ENCODE measurements around the gene HOXB2. TPM values are rescaled to one million over a fixed set of nuclear protein-coding genes. Genes with fewer than 3 reads are reported as not detected.
A peak's percentile ranks its signal among the peaks of the same experiment; 100 is the strongest.

The HOXB2 gene
- total and polyA plus RNA-seq, 2 donors (not counting 1 experiment from before 2014, with no cell fraction given), result 6.1 to 9.2 TPM

GRCh38 chr17:48506246-48506645 lies 38.7 kb downstream of the HOXB2 start:
- Histone ChIP-seq H3K4me1 (ENCODE audit: control insufficient read depth in 2 of 2, insufficient read depth in 2 of 2, low read length in 2 of 2) (no peaks in the 10 kb centered on the region), H3K79me2 (ENCODE audit: control insufficient read depth, insufficient read depth, low read length) (no peaks in the 10 kb centered on the region), H3K9me3 (ENCODE audit: control extremely low read depth in 1 of 3, control insufficient read depth in 2 of 3, insufficient read depth in 1 of 3, low read length in 2 of 3) (no peaks in the 10 kb centered on the region), H2AFZ (ENCODE audit: insufficient read depth, low read depth, low read length, poor library complexity, severe bottlenecking) (no peak overlapping the region), H3K4me2 (replicated peaks; ENCODE audit: low read depth, low read length, poor library complexity, severe bottlenecking) (no peak overlapping the region), H3K27ac (ENCODE audit: low read length in 2 of 2) (no peak overlapping the region), H3K4me3 (ENCODE audit: control extremely low read depth in 1 of 5, extremely low read depth in 1 of 5, insufficient read depth in 1 of 5, low read depth in 2 of 5, low read length in 4 of 5) (no peak overlapping the region), H3K27me3 (replicated peaks in 1 of 4; ENCODE audit: control extremely low read depth in 1 of 4, control insufficient read depth in 3 of 4, insufficient read depth in 4 of 4, low read length in 3 of 4) (peaks cover 0 to 12% (median 5%) of the 10 kb centered on the region in 4 experiments), H3K36me3 (replicated peaks in 1 of 2; ENCODE audit: control extremely low read depth in 1 of 2, control insufficient read depth in 1 of 2, extremely low read depth in 1 of 2, insufficient read depth in 2 of 2, low read length in 1 of 2) (no peaks in the 10 kb centered on the region), H4K20me1 (ENCODE audit: control insufficient read depth, insufficient read depth, low read length, poor library complexity, severe bottlenecking) (no peaks in the 10 kb centered on the region), H3K9ac (ENCODE audit: low read length) (no peak overlapping the region)
- ChIA-PET POLR2A (no interaction called here), CTCF (interaction anchor here (1.6 kb wide), 1 partner anchor 112 kb away, joined by 5 read pairs; no protein-coding TSS in a partner anchor)
- H3K27ac Mint-ChIP-seq, result no peak overlapping the region
- intact Hi-C loops (cut with micrococcal nuclease), result no loop called here
- peaks cover 39% of the 10 kb centered on the region for H3K27me3 Mint-ChIP-seq
- TF ChIP-seq EZH2 (IDR thresholded peaks at IDR 0.05; ENCODE audit: borderline replicate concordance, insufficient read depth, low read depth, low read length, poor library complexity, severe bottlenecking) (no peak), CTCF (IDR thresholded peaks at IDR 0.05) (no peak)
- no peak overlapping the region for H3K4me3 Mint-ChIP-seq
- H3K4me1 Mint-ChIP-seq, result no peaks in the 10 kb centered on the region
- ATAC-seq (ENCODE audit: low read depth) (no peak), DNase-seq (no peak)
- 89% methylated on average over 4 of the region's 5 CpGs for whole genome bisulfite sequencing (ENCODE audit: insufficient coverage)
- H3K9me3 Mint-ChIP-seq (ENCODE audit: insufficient read depth), result no peaks in the 10 kb centered on the region

GRCh38 chr17:48505788-48506187 lies 39.1 kb downstream of the HOXB2 start:
- DNase-seq (no peak), ATAC-seq (ENCODE audit: low read depth) (peak; percentile 31)
- TF ChIP-seq EZH2 (IDR thresholded peaks at IDR 0.05; ENCODE audit: borderline replicate concordance, insufficient read depth, low read depth, low read length, poor library complexity, severe bottlenecking), result no peak
- TF ChIP-seq CTCF (IDR thresholded peaks at IDR 0.05), result no peak
- WGBS (ENCODE audit: insufficient coverage), result no CpG with 5 or more reads among the region's 1 CpG
- Histone ChIP-seq H3K4me3 (ENCODE audit: control extremely low read depth in 1 of 5, extremely low read depth in 1 of 5, insufficient read depth in 1 of 5, low read depth in 2 of 5, low read length in 4 of 5) (no peak overlapping the region), H3K79me2 (ENCODE audit: control insufficient read depth, insufficient read depth, low read length) (no peaks in the 10 kb centered on the region), H2AFZ (ENCODE audit: insufficient read depth, low read depth, low read length, poor library complexity, severe bottlenecking) (no peak overlapping the region), H3K4me2 (replicated peaks; ENCODE audit: low read depth, low read length, poor library complexity, severe bottlenecking) (no peak overlapping the region), H4K20me1 (ENCODE audit: control insufficient read depth, insufficient read depth, low read length, poor library complexity, severe bottlenecking) (no peaks in the 10 kb centered on the region), H3K9me3 (ENCODE audit: control extremely low read depth in 1 of 3, control insufficient read depth in 2 of 3, insufficient read depth in 1 of 3, low read length in 2 of 3) (no peaks in the 10 kb centered on the region), H3K9ac (ENCODE audit: low read length) (no peak overlapping the region), H3K36me3 (replicated peaks in 1 of 2; ENCODE audit: control extremely low read depth in 1 of 2, control insufficient read depth in 1 of 2, extremely low read depth in 1 of 2, insufficient read depth in 2 of 2, low read length in 1 of 2) (no peaks in the 10 kb centered on the region), H3K27me3 (replicated peaks in 1 of 4; ENCODE audit: control extremely low read depth in 1 of 4, control insufficient read depth in 3 of 4, insufficient read depth in 4 of 4, low read length in 3 of 4) (peaks cover 0 to 12% (median 4%) of the 10 kb centered on the region in 4 experiments), H3K4me1 (ENCODE audit: control insufficient read depth in 2 of 2, insufficient read depth in 2 of 2, low read length in 2 of 2) (no peaks in the 10 kb centered on the region), H3K27ac (ENCODE audit: low read length in 2 of 2) (no peak overlapping the region)
- intact Hi-C loops (cut with micrococcal nuclease), result no loop called here
- H3K4me3 Mint-ChIP-seq, result no peak overlapping the region
- H3K27ac Mint-ChIP-seq, result no peak overlapping the region
- H3K27me3 Mint-ChIP-seq, result peaks cover 39% of the 10 kb centered on the region
- ChIA-PET POLR2A (no interaction called here), CTCF (interaction anchor here (1.6 kb wide), 1 partner anchor 113 kb away, joined by 5 read pairs; no protein-coding TSS in a partner anchor)
- H3K9me3 Mint-ChIP-seq (ENCODE audit: insufficient read depth), result no peaks in the 10 kb centered on the region
- H3K4me1 Mint-ChIP-seq, result no peaks in the 10 kb centered on the region
